ENCODE results near the gene ZNF330. TPM values are rescaled to one million over a fixed set of nuclear protein-coding genes. Genes with fewer than 3 reads are reported as not detected.
"Not testable (repeated sequence)": the region's sequence is repeated elsewhere in the genome, so short reads cannot be mapped to it uniquely, and the experiment has no call there.

The ZNF330 gene
- 18.1 and 18.7 TPM in 2 replicates for total RNA-seq (2014; rRNA removed; shearing (Covaris generic))

DNA sequence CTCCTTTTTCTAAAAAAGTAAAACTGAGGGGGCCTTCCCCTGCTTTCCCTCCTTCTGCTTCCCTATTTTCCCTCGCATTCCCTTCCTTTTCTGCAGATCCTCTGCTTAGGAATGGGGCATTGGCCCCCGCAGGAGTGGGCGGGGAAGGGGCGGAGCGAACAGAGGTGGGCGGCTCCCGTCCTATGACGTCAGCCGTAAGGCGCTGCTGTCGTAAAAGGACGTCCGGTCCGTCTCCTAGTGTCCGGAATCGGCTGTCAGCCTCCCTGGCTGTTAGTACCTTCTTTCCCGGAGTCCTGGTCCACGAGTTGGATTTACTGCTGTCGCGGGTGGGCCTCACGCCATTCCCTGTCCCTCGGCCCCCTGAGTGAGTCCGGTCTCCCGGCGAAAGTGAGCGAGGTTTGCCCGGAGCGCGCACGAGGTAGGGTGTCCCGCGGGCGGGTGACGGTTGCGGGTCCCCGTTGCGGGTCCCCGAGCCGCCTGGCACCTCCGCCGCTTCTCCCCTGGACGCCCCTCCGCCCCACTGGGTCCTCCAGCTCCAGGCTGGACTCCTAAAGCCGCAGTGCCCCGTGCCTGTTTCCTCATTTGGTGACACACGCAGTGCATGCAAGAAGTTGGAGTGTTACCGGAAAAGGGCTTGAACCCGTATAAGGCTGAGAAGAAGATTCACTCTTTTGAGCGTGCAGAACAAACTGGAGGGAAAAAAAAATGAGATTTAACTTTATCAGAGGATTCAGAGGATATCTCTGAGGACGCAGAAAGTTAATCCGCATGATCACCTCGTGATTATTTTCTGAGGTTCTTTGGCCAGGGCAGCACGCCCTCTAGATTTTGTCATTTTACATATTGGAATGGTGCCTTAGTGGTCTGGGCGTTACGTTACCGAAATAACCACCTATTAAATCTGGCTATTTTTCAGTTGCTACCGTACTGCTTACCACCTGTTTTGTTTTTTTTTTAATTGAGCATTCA, at the start of gene ZNF330:
Gene ZNF330, plus strand, starts transcription at position 205 of the 969 bp plus-strand sequence. CDS start 1,477 bp downstream, outside the sequence.
- DNase-seq (ENCODE audit: low spot score) = peak; percentile 95

- DNase-seq (ENCODE audit: low spot score) = no peak
These were observed 46.2 kb upstream of the ZNF330 start for GRCh38 chr4:141174457-141174856.

- DNase-seq (ENCODE audit: low spot score) = no peak
These were observed 43.5 kb upstream of the ZNF330 start for GRCh38 chr4:141177171-141177570.

GRCh38 chr4:141179474-141180373, 41.0 kb upstream of the ZNF330 start:
- DNase-seq (ENCODE audit: low spot score) = no peak

GRCh38 chr4:141180991-141181761, 39.5 kb upstream of the ZNF330 start:
- no peak for DNase-seq (ENCODE audit: low spot score)

GRCh38 chr4:141183491-141183890, 37.2 kb upstream of the ZNF330 start:
- DNase-seq (ENCODE audit: low spot score) = not testable (repeated sequence)

- DNase-seq (ENCODE audit: low spot score) = no peak
These were observed 28.1 kb upstream of the ZNF330 start for GRCh38 chr4:141192564-141192963.

DNA sequence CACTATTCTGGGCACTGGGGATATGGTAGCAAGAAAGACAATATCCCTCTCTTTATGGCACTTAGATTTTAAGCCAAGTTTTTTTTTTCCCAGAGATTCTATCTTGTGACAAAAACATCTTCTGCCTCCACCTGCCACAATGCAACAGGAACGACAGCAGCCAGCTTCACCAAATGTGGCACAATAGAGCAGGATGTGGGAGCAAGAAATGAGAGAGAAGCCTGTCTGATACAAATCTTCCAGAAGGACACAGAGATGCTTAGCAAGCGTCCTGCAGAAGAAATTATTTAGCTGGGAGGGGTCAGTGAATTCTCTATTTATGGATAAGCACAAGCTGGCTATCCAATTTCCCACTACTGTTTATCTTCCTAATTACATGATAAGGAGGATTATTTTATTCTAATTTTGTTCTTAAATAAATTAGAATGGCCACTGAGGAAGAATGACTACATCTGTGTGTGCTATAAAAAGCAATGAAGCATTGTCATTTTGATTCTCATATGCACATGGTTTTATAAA, 27.1 kb upstream of the ZNF330 start:
- no peak for DNase-seq (ENCODE audit: low spot score)

GRCh38 chr4:141195095-141195707, 25.5 kb upstream of the ZNF330 start:
- DNase-seq (ENCODE audit: low spot score) = no peak

GRCh38 chr4:141196227-141196933, 24.3 kb upstream of the ZNF330 start:
- no peak for DNase-seq (ENCODE audit: low spot score)

GRCh38 chr4:141207961-141208360, 12.7 kb upstream of the ZNF330 start:
- no peak for DNase-seq (ENCODE audit: low spot score)

DNA sequence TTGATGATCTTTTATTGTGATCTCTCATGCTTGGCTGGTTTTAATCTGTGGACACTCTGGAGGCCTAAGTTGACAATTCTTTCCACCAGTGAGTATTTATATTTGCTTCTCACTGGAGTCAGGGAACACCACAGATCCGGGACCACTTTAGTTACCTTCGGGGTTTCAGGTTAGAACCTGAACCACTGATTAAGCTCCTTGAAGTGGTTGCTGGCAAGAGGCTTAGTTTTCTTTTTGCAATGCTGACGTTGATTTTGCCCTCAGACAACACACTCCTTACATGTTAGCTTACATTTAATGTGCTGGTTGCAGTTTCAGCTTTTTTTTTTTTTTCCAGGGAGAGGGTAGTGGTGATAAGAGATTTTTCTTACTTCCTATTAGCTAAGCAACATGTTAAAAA, 10.5 kb upstream of the ZNF330 start:
- no peak for DNase-seq (ENCODE audit: low spot score)

DNA sequence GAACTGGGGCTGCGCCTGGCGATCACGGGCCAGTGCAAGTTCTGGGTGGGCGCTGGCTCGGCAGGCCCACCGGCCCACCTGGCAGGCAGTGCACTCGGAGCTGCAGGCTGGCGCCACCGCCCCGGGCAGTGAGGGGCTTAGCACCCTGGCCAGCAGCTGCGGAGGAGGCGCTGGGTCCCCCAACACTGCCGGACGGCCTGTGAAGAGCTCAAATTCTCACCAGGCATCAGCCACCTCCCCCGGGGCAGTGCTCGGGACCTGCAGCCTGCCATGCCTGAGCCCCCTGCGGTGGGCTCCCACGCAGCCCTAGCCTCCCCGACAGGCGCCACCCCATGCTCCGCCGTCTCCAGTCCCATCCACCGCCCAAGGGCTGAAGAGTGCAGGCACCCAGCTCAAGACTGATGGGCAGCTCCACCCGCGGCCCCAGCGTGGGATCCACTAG, 7.1 kb upstream of the ZNF330 start:
- no peak for DNase-seq (ENCODE audit: low spot score)

DNA sequence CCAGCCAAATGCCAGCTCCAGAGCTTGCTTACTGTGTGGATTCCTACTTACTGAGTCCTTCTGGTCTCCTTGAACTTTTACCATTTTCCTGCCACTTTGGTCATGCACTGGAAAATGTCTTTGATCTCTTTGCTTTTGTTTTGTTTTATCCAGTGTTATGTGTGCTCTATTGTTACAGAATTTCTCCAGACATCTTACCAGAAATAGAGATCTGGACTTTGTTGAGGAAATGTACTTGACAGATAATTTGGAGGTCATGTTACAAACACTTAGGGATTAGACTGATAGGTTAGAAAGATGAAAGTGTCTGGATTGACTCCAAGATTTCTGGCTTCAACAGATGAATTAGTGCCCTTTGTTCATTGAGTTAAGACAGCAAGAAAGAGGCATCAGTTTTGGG, 5.7 kb upstream of the ZNF330 start:
- DNase-seq (ENCODE audit: low spot score) = no peak

GRCh38 chr4:141216002-141216761, 4.5 kb upstream of the ZNF330 start:
- DNase-seq (ENCODE audit: low spot score) = no peak

- no peak for DNase-seq (ENCODE audit: low spot score)
These were observed 424 bp upstream of the ZNF330 start for GRCh38 chr4:141220271-141220670.

DNA sequence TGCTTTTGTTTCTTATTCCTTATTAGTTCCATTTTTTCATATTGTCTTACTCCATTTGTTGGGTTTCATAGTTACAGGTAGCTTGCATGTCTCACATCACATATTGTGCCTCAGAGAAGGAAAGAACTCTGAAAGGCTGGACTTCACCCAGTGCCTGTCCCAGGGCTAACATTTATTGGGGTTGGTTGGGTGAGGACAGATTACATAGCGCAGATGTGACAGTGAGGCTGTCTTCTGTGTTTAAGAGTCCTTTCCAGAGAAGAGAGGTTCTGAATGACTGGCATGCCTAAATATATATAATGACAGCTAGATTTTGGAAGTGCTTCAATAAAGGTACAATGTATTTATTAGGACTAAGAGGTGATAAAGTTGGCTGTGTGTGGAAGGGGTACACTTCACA, 2.7 kb downstream of the ZNF330 start:
- no peak for DNase-seq (ENCODE audit: low spot score)

DNA sequence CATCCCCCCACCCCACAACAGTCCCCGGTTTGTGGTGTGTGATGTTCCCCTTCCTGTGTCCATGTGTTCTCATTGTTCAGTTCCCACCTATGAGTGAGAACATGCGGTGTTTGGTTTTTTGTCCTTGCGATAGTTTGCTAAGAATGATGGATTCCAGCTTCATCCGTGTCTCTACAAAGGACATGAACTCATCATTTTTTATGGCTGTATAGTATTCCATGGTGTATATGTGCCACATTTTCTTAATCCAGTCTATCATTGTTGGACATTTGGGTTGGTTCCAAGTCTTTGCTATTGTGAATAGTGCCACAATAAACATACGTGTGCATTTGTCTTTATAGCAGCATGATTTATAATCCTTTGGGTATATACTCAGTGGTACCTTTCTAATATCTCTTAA, 6.6 kb downstream of the ZNF330 start:
- not testable (repeated sequence) for DNase-seq (ENCODE audit: low spot score)

- DNase-seq (ENCODE audit: low spot score) = no peak
These were observed 8.9 kb downstream of the ZNF330 start for GRCh38 chr4:141229408-141230101.

Measured in HT-29 (cell line).